Measurements from ENCODE around the gene GRIK2. TPM values are rescaled to one million over a fixed set of nuclear protein-coding genes. Genes with fewer than 3 reads are reported as not detected.

Gene GRIK2
- total RNA-seq, 4 donors from 2014 or later, result 0.30 to 4.1 (median 1.3) TPM

DNA sequence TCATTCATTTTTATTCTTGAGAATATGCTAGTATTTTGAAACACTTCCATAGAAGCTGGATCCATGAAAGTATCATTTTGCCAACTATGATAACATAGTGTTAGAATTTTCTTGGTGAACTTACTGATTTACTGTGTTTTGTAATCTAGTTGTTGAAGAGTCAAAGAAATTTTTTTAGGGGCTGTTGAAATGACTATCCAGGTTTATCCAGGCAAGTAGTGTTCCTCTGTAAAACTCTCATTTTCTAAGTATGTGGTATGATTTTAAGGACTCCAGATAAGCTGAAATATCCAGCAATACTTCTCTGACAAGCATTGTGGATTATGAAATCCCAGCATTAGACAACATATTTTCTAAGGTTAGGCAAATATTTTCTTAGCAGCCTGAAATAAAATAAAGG, 95.9 kb downstream of the GRIK2 start:
- no peak overlapping the region for H3K4me3 ChIP-seq
- no peaks in the 10 kb centered on the region for H3K27me3 ChIP-seq
- no peak for DNase-seq (ENCODE audit: low spot score in 2 of 2)
- TF ChIP-seq POLR2A (IDR thresholded peaks at IDR 0.05), result no peak
- TF ChIP-seq POLR2AphosphoS5 (IDR thresholded peaks at IDR 0.05), result no peak
- TF ChIP-seq CTCF (IDR thresholded peaks at IDR 0.05), result no peak
- TF ChIP-seq EP300 (IDR thresholded peaks at IDR 0.05), result no peak
- H3K36me3 ChIP-seq, result no peaks in the 10 kb centered on the region
- H3K27ac ChIP-seq, result no peak overlapping the region
- no peaks in the 10 kb centered on the region for H3K9me3 ChIP-seq
- H3K4me1 ChIP-seq, result no peaks in the 10 kb centered on the region

DNA sequence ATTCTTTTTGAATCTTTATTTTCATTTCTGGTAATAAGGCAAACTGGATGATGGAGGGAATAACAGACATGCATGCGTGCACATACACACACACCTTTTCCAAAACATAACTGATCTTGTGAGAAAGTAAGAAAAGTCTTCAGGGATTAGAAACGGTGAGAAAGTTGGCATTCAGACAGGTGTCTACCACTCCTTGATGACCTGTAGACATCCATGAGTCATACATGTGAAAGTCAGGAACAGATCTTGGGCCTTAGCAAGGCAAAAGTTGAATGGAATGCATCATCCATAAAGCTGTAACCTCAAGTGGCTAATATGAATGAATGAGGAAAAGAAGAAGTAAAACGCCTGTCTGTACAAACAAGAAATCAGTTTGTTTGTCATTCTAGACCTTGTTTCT, 97.3 kb downstream of the GRIK2 start:
- Histone ChIP-seq H3K27me3 (no peaks in the 10 kb centered on the region), H3K4me1 (no peaks in the 10 kb centered on the region), H3K4me3 (no peak overlapping the region), H3K27ac (no peak overlapping the region), H3K36me3 (no peaks in the 10 kb centered on the region), H3K9me3 (no peaks in the 10 kb centered on the region)
- WGBS, result 83% methylated on average over 3 of the region's 3 CpGs
- DNase-seq (ENCODE audit: low spot score in 2 of 2), result no peak
- TF ChIP-seq CTCF (IDR thresholded peaks at IDR 0.05), result no peak
- TF ChIP-seq POLR2AphosphoS5 (IDR thresholded peaks at IDR 0.05), result no peak
- no peak for TF ChIP-seq POLR2A (IDR thresholded peaks at IDR 0.05)
- no peak for TF ChIP-seq EP300 (IDR thresholded peaks at IDR 0.05)

DNA sequence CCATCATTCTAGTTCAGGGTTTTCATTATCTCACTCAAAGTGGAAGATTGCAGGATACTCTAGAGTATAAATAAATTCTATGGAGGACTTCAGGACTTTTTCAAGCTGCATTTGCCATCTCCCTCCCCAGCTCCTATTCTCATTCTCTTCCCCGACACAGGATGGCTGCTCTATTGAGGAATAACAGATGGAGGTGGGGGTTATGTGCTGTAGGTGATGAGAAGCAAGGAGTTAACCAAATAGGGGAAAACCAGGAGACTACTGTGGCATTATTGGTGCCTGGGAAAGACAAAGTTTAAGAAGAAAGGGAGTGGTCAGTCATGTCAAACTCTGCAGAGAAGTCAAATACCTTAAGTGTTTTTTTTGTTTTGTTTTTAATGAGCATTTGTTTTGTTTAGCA, 109.3 kb downstream of the GRIK2 start:
- Histone ChIP-seq H3K27me3 (no peaks in the 10 kb centered on the region), H3K36me3 (no peaks in the 10 kb centered on the region), H3K4me3 (no peak overlapping the region), H3K27ac (no peak overlapping the region), H3K4me1 (no peaks in the 10 kb centered on the region), H3K9me3 (no peaks in the 10 kb centered on the region)
- 63% methylated on average over 1 of the region's 1 CpG for WGBS
- TF ChIP-seq POLR2AphosphoS5 (IDR thresholded peaks at IDR 0.05) (no peak), EP300 (IDR thresholded peaks at IDR 0.05) (no peak), CTCF (IDR thresholded peaks at IDR 0.05) (no peak), POLR2A (IDR thresholded peaks at IDR 0.05) (no peak)
- DNase-seq (ENCODE audit: low spot score in 2 of 2), result no peak

- H3K4me3 ChIP-seq, result no peak overlapping the region
- H3K36me3 ChIP-seq, result no peaks in the 10 kb centered on the region
- H3K27me3 ChIP-seq, result no peaks in the 10 kb centered on the region
- TF ChIP-seq CTCF (IDR thresholded peaks at IDR 0.05), result no peak
- TF ChIP-seq POLR2A (IDR thresholded peaks at IDR 0.05), result no peak
- TF ChIP-seq POLR2AphosphoS5 (IDR thresholded peaks at IDR 0.05), result no peak
- TF ChIP-seq EP300 (IDR thresholded peaks at IDR 0.05), result no peak
- no peaks in the 10 kb centered on the region for H3K9me3 ChIP-seq
- no peak overlapping the region for H3K27ac ChIP-seq
- DNase-seq (ENCODE audit: low spot score in 2 of 2), result no peak
- no peaks in the 10 kb centered on the region for H3K4me1 ChIP-seq
These were observed 116.0 kb downstream of the GRIK2 start for GRCh38 chr6:101509536-101509935.

- Histone ChIP-seq H3K36me3 (no peaks in the 10 kb centered on the region), H3K4me1 (no peaks in the 10 kb centered on the region), H3K9me3 (no peaks in the 10 kb centered on the region), H3K27ac (no peak overlapping the region), H3K4me3 (no peak overlapping the region), H3K27me3 (no peaks in the 10 kb centered on the region)
- DNase-seq (ENCODE audit: low spot score in 2 of 2), result no peak
- WGBS, result 88% methylated on average over 1 of the region's 1 CpG
- TF ChIP-seq POLR2A (IDR thresholded peaks at IDR 0.05) (no peak), POLR2AphosphoS5 (IDR thresholded peaks at IDR 0.05) (no peak), EP300 (IDR thresholded peaks at IDR 0.05) (no peak), CTCF (IDR thresholded peaks at IDR 0.05) (no peak)
These were observed 119.7 kb downstream of the GRIK2 start for GRCh38 chr6:101513181-101513580.

All from suprapubic skin (tissue), 4 donors.